ENCODE results near the gene KRI1. TPM values are rescaled to one million over a fixed set of nuclear protein-coding genes. Genes with fewer than 3 reads are reported as not detected.

KRI1 gene
- total RNA-seq (2013): 20.6 TPM
- polyA plus RNA-seq (10 to 100 TPM in 1 of 3 donors, 1 to 10 TPM in 2; 3.9 to 21.0 (median 6.1) TPM), polyA minus RNA-seq (9.6 and 26.0 TPM in 2 replicates), total RNA-seq (2.0 to 15.9 (median 8.1) reads per million in 11 experiments)

DNA sequence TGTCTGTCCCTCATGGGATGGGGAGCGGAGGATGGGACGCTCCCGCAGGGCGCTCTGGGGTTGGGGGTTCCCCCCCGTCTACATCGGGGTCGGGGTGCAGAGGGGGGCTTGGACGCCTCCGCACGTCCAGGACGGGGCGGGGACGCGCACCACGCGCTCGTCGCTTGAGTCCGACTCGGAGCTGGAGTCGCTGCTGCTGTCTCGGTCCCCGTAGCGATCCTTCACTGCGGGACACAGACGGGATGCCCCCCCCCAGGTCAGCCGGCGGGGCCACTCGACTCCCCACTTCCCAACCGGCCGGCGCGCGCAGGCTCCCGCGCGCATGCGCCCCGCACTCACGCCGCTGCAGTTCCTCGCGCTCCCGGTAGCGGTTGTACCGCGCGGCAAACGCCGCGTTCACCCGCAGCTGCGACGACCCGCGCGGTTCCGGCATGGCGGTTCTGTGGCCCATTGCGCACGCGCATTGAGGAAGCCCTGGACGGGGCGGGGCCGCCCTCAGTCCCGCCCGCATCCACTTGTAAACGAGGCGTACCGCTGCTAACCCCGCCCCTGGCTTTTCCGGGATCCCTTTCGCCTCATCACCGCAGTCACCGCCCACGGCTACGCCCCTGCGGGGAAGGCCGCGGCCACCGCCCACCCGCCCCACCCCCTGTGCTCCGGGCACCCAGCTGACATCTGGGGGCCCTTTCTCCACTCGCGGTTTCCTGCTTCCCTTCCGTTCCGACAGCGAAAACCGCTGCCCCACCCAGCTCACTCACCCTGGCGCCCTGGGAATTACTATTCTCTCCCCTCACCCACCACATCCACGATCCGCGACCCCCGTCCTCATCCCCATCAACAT is at the start of gene KRI1:
TSS of gene KRI1 (minus strand) at position 444 of the 841 bp plus-strand sequence. CDS start at position 433, 11 bp downstream.
- H3K9me3 Mint-ChIP-seq: no peaks in the 10 kb centered on the region
- under 1% methylated on average over 79 of the region's 94 CpGs for WGBS (ENCODE audit: insufficient coverage)
- Histone ChIP-seq H3K27ac (ENCODE audit: low read depth in 1 of 2, low read length in 2 of 2) (peak within 1 kb of the TSS; percentile 84 to 90), H3K79me2 (ENCODE audit: insufficient read depth, low read length) (peaks cover 52% of the 10 kb centered on the region), H2AFZ (ENCODE audit: insufficient read depth, low read depth, low read length, poor library complexity, severe bottlenecking) (peak within 1 kb of the TSS; percentile 95), H3K27me3 (ENCODE audit: control insufficient read depth in 2 of 2, insufficient read depth in 2 of 2, low read length in 2 of 2) (no peaks in the 10 kb centered on the region), H3K9ac (ENCODE audit: insufficient read depth, low read length, poor library complexity, severe bottlenecking) (peak within 1 kb of the TSS; percentile 83), H3K9me3 (replicated peaks in 1 of 2; ENCODE audit: control insufficient read depth in 1 of 2, insufficient read depth in 1 of 2, low read length in 2 of 2) (no peaks in the 10 kb centered on the region), H3K36me3 (replicated peaks in 1 of 2; ENCODE audit: control insufficient read depth in 1 of 2, insufficient read depth in 2 of 2, low read length in 2 of 2) (peaks cover 12 to 21% of the 10 kb centered on the region in 2 donors), H3K4me2 (replicated peaks; ENCODE audit: extremely low read depth, low read length, poor library complexity, severe bottlenecking) (peak within 1 kb of the TSS; percentile 100), H4K20me1 (ENCODE audit: insufficient read depth, low read length) (peaks cover 21% of the 10 kb centered on the region), H3K4me1 (ENCODE audit: control insufficient read depth in 1 of 2, insufficient read depth in 2 of 2, low read length in 2 of 2) (peaks cover 38 to 44% of the 10 kb centered on the region in 2 donors), H3K4me3 (replicated peaks in 1 of 3; ENCODE audit: low read depth in 2 of 3, low read length in 3 of 3) (peak within 1 kb of the TSS; percentile 92 to 100 (median 98))
- H3K27me3 Mint-ChIP-seq (ENCODE audit: low read depth in 3 of 3): peaks cover 0 to 1% (median 0%) of the 10 kb centered on the region in 3 donors
- H3K27ac Mint-ChIP-seq: peak within 1 kb of the TSS; percentile 93 to 100 (median 98)
- peaks cover 22 to 28% of the 10 kb centered on the region in 2 donors for H3K36me3 Mint-ChIP-seq
- peak within 1 kb of the TSS; percentile 92 to 99 for H3K4me3 Mint-ChIP-seq
- DNase-seq: peak; percentile 99
- TF ChIP-seq, protein P1, sequence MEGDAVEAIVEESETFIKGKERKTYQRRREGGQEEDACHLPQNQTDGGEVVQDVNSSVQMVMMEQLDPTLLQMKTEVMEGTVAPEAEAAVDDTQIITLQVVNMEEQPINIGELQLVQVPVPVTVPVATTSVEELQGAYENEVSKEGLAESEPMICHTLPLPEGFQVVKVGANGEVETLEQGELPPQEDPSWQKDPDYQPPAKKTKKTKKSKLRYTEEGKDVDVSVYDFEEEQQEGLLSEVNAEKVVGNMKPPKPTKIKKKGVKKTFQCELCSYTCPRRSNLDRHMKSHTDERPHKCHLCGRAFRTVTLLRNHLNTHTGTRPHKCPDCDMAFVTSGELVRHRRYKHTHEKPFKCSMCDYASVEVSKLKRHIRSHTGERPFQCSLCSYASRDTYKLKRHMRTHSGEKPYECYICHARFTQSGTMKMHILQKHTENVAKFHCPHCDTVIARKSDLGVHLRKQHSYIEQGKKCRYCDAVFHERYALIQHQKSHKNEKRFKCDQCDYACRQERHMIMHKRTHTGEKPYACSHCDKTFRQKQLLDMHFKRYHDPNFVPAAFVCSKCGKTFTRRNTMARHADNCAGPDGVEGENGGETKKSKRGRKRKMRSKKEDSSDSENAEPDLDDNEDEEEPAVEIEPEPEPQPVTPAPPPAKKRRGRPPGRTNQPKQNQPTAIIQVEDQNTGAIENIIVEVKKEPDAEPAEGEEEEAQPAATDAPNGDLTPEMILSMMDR (IDR thresholded peaks at IDR 0.05): peak; percentile 54
- intact Hi-C loops (cut with micrococcal nuclease): loop anchor here (1.0 to 10.0 kb wide), 8 partner anchors 23 to 313 kb away; partner anchors contain the start of genes ATG4D (in 1 of the 2), CDC37 (in 1 of the 2), ILF3 (in 1 of the 2) and MRPL4 (in 1 of the 2)
- H3K4me1 Mint-ChIP-seq: peaks cover 35% of the 10 kb centered on the region

DNA sequence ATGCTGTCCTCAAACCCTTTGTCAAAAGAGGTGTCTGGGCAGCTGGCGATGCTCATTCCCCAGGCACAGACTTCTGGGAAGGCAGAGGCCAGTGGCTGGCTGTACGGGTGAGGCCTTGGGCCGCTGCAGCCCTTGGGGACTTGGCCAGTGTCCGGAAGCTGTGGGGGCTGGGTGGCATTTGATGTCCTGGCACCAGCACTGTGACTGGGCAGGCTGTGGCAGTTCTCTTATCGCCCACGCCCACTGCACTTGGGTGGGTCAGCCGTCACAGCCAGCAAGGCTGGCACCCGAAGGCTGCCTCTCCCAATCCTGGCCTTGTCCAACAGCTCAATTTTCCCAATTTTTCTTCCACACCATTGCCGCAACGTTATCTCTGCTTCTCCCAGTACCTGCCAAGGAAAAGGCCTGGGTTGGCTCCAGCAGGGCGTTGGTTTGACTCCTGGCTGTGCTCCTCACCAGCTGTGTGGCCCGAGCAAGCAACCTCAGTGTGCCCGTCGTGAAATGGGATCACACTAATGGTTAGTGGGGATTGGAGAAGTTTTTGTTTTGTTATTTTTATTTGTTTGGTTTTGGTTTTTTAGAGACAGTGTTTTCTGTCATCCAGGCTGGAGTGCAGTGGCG is 46.8 kb upstream of the KRI1 start:
- Mint-ChIP-seq H3K27ac (no peak overlapping the region), H3K4me3 (no peak overlapping the region), H3K36me3 (peaks cover 9 to 13% of the 10 kb centered on the region in 2 donors), H3K4me1 (peaks cover 24% of the 10 kb centered on the region), H3K27me3 (ENCODE audit: low read depth in 3 of 3) (peaks cover 0 to 3% (median 3%) of the 10 kb centered on the region in 3 donors), H3K9me3 (no peaks in the 10 kb centered on the region)
- Histone ChIP-seq H4K20me1 (ENCODE audit: insufficient read depth, low read length) (peaks cover 67% of the 10 kb centered on the region), H3K27me3 (ENCODE audit: control insufficient read depth in 2 of 2, insufficient read depth in 2 of 2, low read length in 2 of 2) (no peaks in the 10 kb centered on the region), H3K4me3 (replicated peaks in 1 of 3; ENCODE audit: low read depth in 2 of 3, low read length in 3 of 3) (no peak overlapping the region), H3K36me3 (replicated peaks in 1 of 2; ENCODE audit: control insufficient read depth in 1 of 2, insufficient read depth in 2 of 2, low read length in 2 of 2) (no peaks in the 10 kb centered on the region), H3K4me2 (replicated peaks; ENCODE audit: extremely low read depth, low read length, poor library complexity, severe bottlenecking) (no peak overlapping the region), H3K4me1 (ENCODE audit: control insufficient read depth in 1 of 2, insufficient read depth in 2 of 2, low read length in 2 of 2) (peaks cover 10 to 18% of the 10 kb centered on the region in 2 donors), H3K9ac (ENCODE audit: insufficient read depth, low read length, poor library complexity, severe bottlenecking) (no peak overlapping the region), H3K79me2 (ENCODE audit: insufficient read depth, low read length) (no peaks in the 10 kb centered on the region), H3K9me3 (replicated peaks in 1 of 2; ENCODE audit: control insufficient read depth in 1 of 2, insufficient read depth in 1 of 2, low read length in 2 of 2) (no peaks in the 10 kb centered on the region), H3K27ac (ENCODE audit: low read depth in 1 of 2, low read length in 2 of 2) (no peak overlapping the region), H2AFZ (ENCODE audit: insufficient read depth, low read depth, low read length, poor library complexity, severe bottlenecking) (no peak overlapping the region)
- intact Hi-C loops (cut with micrococcal nuclease): no loop called here
- TF ChIP-seq, protein P1 (IDR thresholded peaks at IDR 0.05): no peak
- no peak for DNase-seq
- 95% methylated on average over 11 of the region's 15 CpGs for WGBS (ENCODE audit: insufficient coverage)

Data from CD14-positive monocyte (primary cell).